ENCODE measurements around the gene FRYL.

The FRYL gene

DNA sequence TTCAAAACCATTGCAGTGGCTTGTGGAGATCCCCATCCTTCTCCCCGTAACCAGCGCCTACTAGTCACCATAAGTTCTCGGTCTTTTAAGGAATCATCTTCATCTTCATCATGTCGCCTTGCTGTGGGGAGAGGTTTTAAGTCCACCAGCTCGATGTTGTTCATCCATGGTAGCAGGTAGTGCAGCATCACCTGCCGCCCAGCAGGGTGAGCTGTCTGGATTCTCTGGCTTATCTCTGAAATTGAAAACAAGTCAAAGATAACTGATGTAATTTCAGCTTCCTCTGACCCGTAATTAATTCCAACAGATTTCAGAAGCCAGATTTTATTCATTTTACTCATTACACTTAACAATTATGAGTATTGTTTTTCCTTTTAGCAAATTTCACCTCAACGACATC, 222.6 kb downstream of the FRYL start:
- no peak for DNase-seq (ENCODE audit: low read depth)

DNA sequence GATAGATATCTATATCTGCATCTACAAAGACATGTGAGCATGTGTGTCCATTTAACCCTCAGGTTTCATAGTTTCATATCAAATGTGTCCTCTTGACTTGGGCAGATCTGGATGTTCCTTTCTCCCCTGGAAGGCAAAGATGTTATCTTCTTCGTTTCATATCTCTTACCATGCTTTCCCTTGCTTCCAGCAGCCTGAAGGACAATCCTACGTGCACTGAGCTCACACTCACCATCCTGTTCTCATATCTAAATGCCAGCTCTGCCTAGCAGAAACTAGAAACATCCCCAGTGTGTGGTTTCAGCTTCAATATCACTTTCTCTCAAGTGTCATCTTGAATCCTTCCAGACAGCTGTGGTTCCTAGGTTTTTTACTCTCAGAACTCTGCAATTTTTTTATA, 223.8 kb downstream of the FRYL start:
- no peak for DNase-seq (ENCODE audit: low read depth)

DNA sequence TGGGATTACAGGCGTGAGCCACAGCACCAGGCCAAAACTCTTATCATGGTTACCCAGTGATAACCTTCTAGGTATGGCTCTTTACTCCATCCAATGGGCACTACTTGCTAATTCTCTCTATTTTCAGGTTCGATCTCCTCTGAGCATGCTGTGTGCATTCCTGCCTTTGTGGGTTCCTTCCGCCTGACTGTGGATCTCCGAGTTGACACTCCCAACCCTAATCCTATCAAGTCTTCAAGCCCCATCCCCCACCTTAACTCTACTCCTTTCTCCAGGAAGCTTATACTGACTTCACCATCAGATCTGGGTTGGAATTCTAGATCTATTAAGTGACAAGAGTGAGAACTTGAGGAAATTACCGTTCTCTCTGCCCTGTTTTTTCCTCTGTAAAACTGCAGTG, 225.5 kb downstream of the FRYL start:
- DNase-seq (ENCODE audit: low read depth): no peak

DNA sequence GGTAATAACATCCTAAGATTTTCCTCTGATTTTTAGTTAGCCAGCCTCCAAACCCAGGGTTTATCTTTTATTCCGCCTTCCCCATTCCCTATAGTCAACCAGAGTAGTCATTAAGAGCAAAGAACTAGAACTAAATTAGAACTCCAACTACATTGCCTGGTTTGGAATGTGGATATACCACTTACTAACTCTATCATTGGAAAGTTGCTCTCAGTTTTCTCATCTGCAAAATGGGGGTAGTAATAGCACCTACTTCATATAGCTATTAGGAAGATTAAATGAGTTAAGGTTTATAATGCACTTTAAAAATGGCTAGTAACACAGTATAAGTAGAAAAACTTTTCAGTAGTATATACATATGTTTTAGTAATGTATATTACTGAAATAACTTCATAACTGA, 226.4 kb downstream of the FRYL start:
- no peak for DNase-seq (ENCODE audit: low read depth)

DNA sequence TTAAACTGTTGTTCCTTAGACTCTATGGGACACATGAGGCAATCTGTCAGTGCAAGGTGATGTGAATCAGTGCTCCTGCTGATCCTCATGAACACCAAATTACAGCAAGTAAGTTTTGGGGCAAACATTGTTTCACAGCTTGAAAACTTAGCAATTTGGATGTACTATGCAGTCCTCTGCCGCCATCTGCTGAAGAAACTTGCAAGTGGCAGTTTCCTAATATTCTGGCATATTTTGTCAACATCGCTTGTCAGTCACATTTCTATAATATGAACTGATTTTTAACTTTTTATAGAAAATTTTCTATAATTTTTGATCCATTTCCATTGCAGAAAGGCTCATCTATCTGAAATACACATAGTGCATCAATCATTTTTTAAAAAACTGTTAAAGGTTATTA, 233.7 kb downstream of the FRYL start:
- DNase-seq (ENCODE audit: low read depth): peak; percentile 13

DNA sequence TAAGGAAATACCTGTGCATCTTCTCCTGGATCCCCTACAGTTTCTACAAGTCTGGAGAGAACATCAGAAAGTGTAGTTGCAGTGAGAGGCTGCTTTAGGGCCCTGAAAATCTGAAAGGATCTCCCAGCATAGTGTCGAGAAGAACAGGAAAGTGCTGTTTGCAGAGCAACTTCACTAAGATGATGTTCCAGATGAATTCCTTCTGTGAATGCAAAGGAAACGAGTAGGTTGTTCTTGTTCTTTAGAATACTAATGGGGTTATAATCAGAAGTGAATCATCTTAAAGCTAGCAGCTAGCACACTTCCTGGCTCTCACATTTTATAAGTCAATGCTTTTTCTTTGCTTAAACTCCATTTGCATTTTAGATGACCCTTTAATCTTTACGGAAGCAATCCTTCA, 236.3 kb downstream of the FRYL start:
- no peak for DNase-seq (ENCODE audit: low read depth)

DNA sequence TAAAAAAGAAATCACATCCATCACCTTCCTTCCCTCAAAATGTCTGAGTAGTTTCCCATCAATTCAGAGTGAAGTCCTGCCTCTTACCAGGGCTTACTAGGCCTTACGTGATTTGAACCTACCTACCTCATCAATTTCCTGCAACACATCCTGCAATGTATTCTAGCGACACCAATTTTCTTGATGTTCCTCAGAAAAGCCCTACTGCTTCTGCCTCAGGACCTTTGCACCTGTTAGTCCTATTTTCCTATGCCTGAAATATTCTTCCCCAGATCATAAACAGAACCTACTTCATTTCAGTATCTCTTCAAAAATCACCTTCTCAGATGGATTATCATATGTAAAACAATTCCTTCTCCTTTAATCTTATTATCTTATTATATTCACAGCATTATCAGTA, 237.2 kb downstream of the FRYL start:
- DNase-seq (ENCODE audit: low read depth): no peak

DNA sequence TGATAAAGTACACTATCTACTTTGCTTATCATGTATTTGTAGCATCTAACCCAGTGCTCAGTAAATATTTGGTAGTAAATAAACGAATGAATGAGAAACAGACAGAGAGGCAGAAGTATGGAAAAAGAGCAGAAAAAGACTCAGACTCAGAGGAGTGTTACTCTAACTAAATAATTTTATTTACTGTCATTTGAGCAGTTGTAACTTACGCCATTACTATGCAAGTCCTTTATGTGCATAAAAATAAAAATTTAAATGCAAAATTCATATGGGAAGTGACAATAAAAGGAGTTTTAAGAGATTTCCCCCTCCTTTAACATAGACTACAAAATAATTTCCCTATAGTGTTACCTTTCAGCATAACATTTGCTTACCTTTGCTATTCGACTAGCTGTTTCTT, 240.5 kb downstream of the FRYL start:
- DNase-seq (ENCODE audit: low read depth): no peak

DNA sequence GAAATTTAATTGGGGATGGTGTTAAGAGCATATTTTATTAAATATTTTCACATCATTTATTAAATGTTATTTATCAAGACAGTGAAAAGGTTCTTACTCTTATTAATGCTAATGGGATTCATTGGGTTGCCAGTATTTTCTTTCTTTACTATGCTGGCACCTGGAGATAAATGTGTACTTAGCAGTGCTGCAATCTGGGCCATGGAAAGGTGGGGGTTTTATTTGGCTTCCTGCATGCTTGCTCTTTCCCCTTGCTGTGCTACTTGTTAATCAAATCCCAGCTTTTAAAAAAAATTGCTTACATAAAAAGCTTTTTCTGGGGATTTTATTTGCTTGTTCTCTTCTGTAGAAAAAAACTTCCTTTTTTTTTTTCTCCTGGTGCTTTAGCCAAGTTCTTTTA, 241.7 kb downstream of the FRYL start:
- DNase-seq (ENCODE audit: low read depth): no peak

DNA sequence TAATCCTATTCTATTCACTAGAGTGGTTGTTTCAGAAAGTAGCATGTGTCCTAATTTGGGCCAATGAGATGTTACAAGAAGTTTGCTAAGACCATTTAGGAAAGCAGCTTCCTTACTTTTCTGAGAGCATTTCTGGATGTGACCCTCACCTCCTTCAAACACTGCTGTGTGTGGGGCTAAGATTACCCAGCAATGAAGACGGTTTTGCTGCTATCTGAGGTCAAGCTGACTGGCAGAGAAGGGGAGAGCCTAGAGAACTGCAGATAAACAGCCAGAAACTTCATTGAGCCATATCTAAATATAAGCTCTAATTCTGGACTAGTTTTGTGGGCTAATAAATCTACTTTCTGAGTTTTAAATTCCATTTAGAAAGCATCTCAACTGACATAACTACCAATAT, 253.7 kb downstream of the FRYL start:
- no peak for DNase-seq (ENCODE audit: low read depth)

DNA sequence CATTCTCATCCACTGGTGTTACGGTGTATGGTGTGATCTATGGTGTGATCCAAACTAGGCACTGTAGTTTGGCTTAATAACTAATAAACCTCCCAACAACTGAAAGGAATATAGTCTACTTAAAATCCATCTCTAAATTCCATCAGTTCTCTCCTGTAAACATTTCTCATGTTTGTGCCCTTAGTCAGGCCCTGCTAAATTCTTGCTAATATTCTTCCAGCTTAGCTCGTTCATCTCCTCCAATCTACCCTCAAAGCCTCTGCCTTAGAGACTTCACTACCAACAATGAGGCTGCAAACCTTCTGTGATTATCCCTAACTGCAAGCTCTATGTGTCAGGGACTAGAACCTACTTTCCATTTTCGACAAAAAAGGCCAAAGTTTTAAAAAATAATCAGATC, 261.9 kb downstream of the FRYL start:
- no peak for DNase-seq (ENCODE audit: low read depth)

DNA sequence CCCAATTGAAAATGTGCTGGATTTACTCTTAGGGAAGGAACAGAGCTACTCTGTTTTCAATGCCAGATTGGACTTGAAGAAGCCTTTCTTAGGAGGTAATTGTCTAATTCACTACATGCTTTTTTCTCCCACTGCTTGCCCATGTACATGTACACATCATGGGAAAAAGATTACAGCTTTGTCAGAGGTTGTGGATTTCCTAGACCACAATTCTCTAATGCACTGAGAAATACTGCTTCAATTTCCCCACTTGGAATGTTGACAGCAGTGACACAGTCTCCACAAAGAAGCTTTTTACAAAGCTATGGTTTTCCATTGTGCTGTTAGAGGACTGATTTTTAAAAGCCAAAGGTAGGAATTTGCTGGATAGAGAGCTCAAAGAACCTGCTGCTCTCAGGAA, 270.5 kb downstream of the FRYL start:
- DNase-seq (ENCODE audit: low read depth): peak; percentile 57

DNA sequence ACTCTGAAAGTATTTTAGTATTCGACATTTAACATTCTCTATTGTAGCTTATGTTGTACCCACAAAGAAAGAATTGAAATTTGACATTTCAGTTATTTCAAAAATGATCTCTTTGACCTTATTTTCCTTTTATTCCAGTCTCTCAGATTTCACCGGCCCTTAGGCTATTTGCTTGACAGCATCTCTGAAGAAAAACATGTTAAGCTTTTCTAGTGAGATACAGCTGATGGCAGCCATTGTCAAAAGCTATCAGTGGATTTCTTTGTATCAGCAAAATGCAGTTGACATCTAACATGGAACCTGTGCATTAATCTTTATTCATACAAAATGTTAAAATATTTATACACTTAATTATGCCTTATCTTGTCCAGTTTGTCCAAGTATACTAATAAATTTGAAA, 273.4 kb downstream of the FRYL start:
- DNase-seq (ENCODE audit: low read depth): no peak

DNA sequence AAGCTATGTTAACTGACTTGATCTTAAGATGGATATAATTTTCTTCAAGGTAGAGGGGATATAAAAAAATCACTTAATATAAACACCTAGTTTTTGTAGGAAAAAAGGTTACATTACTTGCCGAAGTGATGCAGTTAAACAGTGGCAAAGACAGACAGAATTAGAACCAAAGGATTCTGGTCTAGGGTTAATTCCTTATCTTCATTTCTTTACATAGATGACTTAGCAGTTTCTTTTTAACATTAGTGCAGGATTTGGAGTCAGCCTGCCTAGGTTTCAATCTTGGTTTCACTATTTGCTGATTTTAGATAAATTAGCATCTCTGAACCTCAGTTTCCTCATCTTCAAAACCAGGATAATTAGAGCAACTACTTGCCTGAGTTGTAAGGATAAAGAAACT, 275.7 kb downstream of the FRYL start:
- DNase-seq (ENCODE audit: low read depth): no peak

DNA sequence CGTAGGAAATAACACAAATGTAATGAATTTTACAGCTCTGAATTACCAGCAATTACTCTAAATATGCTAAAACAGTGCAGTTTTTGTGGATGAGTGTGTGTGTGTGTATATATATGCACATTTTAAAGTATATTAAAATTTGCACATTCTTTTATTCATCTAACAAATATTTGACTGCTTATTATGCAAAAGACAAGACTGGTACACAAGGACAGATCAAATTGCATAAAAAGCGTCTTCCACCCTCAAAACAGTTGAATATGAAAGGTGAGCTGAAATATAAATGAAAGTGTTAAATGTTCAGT, 276.1 kb downstream of the FRYL start:
- DNase-seq (ENCODE audit: low read depth): no peak

DNA sequence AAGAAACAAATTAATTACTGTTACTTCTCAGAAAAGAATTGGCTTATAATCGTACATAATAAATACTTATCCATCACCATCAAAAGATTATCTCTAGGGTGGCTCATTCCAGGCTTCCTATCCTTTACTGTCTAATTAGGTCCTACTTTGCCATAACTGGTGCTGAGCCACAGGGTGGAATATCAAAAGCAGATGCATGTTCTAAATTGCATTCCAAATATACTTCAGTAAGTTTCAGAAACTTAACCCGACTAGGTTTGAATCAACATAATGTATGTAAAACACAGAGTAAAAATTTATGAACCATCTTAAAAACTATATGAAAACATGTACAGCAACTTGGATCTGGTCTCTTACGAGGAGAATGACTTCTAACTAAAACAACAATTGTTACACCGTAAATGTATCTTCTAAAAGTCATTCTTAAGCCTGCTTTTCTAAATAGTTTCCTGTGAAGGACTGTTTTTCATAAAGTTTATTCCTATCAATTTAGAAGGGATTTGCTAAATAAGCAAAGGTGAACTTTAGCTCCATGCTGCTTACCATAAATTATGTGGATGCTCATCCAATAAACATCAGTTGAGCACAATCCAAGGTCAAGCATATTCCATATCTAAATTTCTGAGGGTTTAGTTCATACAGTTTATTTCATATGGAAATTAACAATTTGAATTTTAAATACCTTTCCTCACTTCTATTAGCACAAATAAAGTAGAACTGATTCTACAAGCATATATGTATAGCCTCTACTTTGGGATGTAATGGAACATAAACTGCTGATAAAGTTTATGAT, 276.6 kb downstream of the FRYL start:
- DNase-seq (ENCODE audit: low read depth): no peak

DNA sequence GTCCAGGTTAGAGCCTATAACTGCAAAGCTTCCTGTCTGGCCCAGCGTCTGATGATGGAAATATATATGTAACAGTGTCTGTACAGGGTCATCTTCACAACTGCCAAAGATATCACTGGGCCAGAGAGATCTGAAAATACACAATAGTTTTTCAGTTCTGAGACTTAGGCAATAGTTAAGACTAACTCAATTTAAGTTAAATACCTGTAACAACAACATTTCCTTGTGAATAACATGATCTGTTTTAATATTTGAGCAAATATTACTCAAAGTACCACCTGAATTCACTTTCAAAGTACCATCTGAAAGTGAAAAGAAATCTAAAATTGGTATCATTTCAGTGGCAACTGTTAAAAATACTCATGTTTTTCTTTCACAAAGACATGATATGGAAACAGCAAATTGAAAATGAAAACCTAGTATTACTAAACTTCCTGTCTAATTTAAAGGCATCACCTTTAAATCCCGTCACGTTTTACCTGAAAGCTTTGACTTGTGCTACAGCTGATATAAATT, 280.5 kb downstream of the FRYL start:
- DNase-seq (ENCODE audit: low read depth): no peak

DNA sequence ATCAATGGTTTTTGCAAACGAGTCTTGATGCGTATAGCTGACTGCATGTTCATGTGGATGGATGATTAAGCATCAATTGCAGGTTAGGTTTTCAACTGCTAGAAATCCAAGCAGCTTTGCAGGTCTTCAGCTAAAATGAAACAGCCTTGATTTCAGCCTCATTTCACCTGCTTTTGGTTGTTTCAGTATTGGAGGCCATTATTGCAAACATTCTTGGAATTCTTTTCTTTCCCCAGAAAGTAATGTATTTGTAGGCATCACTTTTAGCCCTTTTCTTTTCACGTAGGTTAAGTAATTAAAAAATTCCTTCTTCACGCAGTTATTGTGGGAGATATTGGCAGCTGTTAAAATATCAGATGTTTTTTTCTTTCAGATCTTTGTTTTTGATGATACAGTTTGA, 281.2 kb downstream of the FRYL start:
- DNase-seq (ENCODE audit: low read depth): no peak

DNA sequence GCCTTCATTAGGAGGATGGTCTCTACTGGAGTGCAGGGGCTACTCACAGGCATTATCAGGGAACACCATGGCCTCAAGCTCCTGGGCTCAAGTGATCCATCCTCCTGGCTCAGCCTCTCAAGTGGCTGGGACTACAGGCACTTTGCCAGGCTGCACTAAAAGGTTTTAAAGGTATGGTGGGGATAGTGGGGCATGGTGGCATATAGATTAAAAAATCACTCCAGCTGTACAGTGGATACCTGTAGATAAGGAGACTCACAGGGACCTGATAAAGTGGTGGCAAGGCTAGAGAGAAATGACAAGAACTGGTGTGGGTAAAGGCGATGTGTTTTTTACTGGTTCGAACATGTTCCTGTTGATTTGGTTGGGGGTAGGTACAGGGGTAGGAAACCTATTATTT, 284.1 kb downstream of the FRYL start:
- no peak for DNase-seq (ENCODE audit: low read depth)

DNA sequence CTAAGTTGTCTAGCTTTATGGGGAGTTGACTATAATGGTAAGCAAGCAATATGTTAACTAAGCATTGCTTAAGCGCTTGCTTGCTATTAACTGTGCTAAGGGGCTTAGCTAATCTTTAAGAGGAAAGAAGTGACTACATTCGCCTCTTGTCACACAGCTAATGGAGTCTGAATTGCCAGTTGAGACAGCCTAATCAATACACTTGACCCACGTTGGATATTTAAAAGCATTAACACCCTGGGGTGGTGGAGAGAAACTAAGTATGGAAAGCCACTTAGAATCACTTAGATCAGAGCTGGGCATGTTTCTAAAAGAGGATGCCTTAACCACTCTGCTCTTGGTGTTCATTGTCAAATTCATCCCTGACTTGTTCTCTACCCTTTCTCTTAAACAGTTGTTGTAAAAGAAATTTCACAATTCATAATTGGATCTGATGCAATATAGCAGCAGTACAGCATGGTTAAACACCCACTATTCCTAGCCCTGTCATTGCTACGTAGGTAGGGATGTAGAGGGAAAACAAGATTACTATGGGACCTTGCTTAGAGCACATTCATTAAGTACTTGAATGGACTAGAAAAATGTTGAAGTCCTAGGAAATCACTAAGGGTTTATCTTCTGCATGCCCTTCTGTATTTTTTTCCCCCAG, 286.5 kb downstream of the FRYL start:
- DNase-seq (ENCODE audit: low read depth): no peak

DNA sequence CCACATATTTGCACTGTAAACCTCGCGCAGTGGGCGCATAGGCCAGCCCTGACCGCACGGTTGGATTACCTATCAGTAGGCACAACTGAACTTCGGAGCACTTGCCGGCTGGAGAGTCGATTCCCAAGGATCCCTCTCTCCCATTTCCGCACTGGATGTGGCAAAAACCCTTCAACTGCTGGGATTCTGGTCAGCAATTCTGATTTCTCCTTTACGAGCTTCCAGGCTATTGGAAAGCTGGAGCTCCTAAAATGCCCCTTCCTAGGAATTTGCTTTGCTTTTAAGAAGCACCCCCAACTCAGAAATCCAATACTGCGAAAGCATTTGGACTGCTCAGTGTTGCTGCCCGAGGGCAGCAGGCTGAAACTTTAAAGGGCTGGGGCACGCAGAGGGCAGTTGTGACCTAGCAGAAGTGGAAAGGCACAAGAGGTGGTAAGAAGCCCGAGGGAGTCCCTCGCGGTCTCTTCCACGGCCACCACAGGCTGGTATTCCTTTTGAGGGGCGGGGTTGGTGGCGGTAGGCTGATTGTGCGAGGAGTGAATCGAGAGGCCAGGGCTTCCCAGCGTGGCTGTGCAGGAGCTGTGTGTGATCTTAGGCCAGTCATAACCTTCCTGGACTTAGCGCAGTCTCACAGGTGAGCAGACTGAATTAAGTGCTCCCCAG, 288.4 kb downstream of the FRYL start:
- no peak for DNase-seq (ENCODE audit: low read depth)

DNA sequence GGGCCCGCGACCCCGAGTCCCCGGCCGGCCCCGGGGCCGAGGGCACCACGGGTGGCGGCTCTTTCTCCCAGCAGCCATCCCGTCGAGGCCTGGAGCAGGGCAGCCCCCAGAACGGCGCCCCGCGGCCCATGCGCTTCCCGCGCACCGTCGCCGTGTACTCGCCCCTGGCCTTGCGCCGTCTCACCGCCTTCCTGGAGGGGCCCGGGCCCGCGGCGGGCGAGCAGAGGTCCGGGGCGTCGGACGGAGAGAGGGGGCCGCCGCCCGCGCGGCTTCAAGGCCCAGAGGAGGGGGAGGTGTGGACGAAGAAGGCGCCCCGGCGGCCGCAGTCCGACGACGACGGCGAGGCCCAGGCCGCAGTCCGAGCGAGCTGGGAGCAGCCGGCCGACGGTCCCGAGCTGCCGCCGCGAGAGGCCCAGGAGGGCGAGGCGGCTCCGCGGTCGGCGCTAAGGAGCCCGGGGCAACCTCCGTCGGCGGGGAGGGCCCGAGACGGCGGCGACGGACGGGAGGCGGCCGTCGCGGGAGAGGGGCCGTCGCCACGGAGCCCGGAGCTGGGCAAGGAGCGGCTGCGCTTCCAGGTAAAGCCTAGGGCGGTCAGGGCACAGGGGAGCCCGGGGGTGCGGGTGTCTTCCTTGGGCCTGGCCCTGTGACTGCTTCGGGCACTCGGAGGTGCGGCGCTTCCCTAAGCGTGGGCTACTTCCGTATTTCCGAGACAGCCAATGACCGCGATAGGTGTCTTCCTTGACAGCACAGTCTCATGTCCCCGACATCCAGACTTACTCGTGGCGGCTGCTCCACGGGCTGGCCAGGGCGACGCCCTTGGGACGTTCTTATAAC, 289.2 kb downstream of the FRYL start:
- DNase-seq (ENCODE audit: low read depth): no peak

All from stromal cell of bone marrow (primary cell).